Stimulated activated CD4-positive, alpha-beta T cell treated with anti-CD3 and anti-CD28 coated beads, TNF-alpha, amount 100 ng/mL, for 4 hours (primary cell): ENCODE measurements around the gene EP300.

Experiments used
- DNase-seq, 3 experiments: peaks; one replicate each; pipeline ENCODE4 v3.0.0-alpha.2; 2020; ENCODE audit warnings: low read depth in 3 of 3

EP300 gene

DNA sequence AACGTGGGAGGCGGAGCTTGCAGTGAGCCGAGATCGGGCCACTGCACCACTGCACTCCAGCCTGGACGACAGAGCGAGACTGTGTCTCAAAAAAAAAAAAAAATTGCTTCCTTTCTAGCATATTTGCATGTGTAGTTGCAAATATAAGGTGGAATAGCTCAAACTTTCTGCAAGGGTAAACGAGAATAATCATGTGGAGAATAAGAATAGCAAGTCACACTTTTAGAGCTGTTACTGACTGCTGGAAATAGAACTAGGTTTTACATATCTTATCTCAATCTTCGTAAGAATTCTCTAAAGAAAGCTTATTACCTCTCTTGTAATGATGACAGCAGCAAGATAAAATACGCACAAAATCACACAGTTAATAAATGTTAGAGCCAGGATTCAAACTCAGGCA lies 114.3 kb downstream of the EP300 start:
- DNase-seq, result no peak

DNA sequence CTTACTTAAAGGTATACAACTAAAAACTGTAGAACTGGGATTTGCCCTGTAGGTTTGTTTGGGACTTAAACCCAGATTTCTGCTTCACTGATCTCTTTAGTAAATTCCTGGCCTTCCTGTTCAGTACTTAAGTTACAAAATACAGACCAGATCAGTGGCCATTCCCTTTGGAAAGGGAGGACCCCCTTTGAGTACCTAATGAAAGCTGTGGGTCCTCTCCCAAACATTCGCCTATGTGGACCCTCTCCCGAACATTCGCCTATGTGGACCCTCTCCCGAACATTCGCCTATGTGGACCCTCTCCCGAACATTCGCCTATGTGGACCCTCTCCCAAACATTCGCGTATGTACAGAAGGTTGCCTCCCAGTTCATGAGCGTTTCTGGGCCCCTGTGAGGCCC lies 123.0 kb downstream of the EP300 start:
- no peak for DNase-seq

DNA sequence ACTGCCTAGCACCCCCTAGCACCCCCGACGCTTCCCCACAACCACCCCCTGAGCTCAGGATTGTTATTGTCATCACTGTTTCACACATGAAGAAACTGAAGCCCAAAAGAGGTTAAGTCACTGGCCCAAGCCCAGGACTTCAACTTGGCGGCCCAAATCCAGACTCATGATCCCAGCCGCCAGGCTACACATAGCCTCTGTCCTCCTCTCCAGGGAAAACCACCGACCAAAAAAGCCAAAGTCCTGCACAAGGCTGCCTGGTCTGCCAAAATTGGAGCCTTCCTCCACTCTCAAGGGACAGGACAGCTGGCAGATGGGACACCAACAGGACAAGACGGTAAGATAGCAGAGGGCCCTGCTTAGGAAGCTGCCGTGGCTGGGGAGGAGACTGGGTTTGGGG lies 123.5 kb downstream of the EP300 start:
- DNase-seq, result no peak

DNA sequence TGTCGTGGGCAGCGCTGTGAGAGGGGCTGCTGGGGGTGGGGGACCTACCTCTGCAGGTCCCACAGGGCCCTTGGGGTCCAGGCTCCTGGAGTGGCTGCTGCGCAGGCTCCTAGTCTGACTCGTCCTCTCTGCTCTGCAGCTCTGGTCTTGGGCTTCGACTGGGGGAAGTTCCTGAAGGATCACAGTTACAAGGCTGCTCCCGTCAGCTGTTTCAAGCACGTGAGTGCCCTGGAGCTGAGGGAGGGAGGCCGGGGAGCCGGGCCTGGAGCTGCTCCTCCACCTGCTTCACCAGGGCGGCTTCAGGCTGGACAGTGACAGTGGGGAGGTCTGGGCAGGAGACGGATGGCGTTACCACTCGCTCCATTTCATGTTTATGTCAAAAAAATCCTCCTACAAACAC lies 124.6 kb downstream of the EP300 start:
- DNase-seq, result no peak

DNA sequence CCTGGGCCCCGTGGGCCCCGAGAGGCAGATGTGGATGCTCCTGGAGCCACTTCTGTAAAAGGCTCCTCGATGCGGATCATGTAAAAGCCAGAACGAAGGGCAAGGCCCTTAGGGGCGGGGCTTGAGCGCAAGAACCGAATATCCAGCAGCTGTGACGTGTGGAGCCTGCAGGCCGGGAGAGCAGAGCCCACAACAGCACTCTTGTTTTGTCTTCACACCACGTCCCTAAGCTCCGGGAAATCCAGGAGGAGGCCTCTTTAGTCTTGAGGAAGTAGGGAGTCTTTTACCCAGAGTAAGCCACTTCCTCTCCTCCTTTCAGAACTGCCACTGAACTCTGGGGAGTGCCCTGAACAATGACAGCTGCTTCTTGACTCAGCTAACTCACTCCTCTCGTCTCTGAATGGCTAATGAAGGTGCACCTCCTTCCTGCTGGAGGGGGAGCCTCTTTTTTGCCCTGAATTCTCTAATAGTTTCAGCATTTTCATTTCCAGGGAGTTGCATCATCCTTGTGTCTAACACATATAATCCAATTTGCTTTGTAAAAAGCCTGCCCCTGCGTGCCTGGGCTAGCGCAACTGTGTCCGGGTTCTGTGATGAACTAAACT lies 125.3 kb downstream of the EP300 start:
- no peak for DNase-seq

DNA sequence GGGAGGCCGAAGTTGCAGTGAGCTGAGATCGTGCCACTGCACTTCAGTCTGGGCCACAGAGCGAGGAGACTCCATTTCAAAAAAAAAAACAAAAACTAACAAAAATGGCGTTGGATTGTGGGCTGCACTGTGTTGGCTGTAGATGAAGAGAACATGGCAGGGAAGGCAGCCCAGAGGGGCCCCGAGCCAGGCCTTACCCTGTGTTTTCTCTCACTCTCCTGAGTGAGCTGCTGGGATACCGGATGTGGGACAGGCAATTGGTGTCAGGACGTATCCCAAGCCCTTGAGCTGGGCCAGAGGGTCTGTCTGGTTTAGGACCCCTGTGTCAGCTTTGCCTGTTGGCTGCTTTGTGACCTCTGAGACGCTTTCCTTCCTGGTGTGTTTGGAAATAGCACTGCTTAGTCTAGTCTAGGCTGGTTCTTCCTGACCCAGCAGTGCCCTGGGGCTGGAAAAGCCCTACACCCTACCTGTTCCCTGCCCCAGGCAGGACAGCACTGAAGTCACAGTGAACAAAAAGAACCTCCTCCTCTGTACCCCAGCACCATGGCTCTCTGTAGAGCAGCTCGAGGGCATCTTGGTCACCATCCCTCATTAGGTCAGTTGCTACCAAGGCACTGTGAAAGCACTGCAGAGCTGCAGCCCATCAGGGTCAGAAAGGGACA lies 130.6 kb downstream of the EP300 start:
- DNase-seq, result no peak

DNA sequence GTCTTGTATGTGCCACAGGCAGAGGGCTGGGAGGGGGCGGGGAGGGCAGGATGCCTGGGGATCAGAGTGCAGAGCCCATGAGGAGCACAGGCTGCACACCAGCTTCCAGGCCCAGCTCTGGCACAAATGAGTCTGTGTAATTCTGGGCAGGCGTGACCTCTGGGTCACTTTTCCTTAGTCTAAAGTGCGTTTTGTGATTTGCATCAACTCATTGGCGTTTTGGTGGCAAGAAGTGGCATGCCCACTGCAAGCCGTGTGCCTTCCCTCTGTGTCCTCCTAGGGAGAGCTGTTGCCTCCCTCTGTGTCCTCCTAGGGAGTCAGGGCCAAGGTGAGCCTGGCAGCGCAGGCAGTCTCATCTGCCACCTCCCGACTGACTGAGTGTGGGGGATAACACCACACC lies 131.1 kb downstream of the EP300 start:
- DNase-seq, result no peak

DNA sequence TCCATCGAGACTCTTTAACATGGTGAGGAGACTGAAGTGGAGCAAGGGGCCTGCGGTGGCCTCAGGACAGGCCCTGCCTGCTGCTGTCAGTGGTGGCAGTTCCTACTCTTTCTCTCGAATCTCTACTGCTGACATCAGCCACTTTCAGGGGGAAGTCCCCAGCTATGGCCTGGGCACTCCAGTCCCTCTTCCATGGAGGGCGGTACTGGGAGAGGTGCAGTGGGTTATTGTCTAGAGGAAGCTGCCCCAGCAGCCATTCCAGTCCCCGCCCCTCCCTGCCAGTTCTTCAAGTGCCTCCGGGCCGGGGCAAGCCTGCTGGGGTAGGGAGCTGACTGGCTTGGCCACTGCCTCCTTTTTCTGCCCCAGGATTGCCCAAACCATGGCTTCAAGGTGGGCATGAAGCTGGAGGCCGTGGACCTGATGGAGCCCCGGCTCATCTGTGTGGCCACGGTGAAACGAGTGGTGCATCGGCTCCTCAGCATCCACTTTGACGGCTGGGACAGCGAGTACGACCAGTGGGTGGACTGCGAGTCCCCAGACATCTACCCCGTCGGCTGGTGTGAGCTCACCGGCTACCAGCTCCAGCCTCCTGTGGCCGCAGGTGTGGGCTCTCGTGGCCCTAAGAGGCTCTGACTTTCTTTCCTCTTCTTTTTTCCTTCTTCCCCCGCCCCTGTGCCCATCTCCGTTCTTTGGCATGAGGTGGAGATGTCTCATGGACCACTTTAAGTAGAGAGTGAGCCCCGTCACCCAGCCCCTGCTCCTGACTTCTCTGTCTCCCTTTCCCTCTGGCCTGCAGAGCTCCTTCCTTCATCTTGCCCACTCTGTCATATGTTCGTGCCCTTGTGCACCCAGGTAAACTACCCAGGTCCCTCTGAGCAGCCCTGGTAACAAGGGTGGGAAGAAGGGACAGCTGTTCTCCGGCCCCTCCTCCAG lies 134.6 kb downstream of the EP300 start:
- DNase-seq, result no peak

DNA sequence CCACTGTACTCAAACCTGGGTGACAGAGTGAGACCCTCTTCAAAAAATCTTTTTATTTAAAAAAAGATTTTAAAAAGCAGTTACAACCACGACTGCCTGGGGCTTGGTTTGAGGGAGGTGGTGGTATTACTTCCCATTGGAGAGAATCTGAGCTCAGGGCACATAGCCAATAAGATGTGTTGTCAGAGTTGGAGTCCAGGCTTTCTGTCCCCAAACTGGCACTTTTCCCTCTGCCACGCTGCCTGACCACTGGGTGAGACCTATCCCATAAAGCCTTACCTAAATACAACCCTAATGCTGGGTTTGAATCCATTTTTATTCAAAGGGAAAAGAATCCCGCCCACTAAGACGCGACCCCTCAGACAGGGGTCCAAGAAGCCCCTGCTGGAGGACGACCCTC lies 136.8 kb downstream of the EP300 start:
- no peak for DNase-seq
